ENCODE results near the gene CBLN3.

The CBLN3 gene

DNA sequence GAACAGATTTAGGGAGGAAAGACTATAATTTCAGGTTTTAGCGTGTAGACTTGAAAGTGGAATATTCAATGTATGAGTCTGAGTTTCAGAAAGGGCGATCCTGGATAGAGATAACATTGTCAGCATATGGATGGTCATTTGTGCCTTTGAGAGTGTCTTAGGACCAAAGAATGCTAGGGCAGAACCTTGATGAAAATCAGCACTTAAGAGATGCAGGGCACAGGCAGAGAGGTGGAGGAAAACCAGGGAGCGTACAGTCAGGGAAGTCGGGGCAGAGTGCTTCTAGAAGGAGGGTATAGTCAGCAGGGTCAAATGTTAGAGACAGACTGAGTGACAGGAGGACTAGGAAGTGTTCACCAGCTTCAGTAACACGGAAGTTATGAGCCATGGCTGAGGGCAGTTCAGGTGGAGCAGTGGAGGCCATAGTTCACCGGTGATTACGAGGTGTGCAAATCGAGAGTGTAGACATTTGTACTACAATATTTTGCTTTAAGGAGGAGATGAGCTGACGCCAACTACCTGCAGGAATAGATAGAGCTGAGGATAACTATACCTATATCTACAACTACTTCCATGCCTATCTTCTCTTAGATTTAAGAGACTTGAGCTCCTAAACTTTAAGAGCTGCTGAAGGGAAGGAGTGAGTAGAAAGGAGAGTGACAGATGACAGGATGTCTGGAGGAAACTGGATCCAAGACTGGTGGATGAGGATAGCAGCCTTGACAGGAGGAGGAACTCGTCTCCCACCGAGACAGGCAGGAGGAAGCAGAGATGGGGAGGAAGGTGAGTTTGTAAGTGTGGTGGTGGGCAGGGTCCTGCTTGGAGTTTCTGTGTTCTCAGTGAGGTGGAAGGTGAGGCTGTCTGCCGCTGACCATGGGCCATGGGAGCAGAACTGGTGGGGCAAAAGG is 6.5 kb downstream of the CBLN3 start:
- no peak for DNase-seq

DNA sequence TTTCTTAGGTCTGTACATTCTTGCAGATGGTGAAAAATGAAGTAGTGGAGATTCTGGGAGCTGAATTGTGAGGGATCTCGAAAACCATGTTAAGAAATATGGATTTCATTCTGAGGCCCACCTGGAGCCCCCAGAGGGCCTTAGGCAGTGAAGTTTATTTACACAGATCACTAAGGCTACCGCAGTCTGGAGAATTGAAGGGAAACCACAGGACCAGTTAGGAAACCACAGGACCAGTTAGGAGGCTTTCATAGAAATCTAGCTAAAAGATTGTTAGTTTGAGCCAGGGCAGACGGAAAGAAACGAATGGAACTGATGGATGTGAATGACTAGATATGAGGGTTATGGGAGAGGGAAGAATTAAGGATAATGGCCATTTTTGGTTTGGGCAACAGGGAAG is 7.2 kb downstream of the CBLN3 start:
- no peak for DNase-seq

DNA sequence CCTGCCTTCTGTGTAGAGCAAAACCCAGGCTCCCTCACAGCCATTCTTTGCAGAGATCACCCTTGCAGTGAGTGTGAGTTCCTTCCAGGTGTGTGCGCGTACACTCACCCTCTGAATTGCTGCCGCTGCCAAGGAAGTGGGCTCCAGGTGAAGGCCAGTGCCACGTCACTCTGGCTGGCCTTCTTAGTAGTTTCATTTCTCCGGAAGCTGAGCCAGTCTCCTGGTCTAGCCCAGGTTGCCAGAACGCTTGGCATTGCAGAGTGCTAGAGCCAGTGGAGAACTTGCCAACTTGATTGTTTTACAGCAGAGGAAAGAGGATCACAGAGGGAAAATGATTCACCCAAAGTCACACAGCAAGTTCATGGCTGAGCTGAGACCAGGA is 11.0 kb downstream of the CBLN3 start:
- no peak for DNase-seq

DNA sequence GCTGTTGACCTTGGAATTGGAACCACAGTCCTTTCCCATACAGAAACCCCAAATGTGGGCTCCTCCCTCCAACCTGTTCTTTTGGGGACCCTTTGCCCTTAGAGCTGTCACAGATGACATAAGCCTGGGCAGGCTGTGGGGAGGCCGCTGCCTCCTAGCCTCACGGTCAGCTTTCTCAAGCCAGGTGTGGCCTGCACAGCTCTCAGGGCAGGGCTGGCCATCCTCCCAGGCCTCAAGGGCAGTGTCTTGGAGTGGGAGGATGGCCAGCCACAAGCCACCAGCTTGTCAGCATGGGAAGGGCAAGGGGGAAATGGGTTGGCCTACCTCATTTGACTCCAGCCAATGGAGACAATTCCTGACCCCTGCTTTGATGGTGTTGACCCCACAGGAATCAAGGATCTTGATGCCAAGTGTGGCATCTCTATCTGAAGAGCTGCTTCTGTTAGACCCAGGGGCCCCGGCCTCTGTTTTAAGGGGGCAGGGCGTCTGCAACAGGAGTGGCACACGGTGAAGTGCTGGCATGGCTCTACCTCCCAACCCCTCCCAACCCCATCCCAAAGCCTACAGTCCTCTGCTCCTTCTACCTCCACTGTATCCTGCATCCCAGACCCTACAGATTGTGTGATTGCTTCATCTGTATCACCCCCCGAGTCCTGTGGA is 11.5 kb downstream of the CBLN3 start:
- DNase-seq = no peak

DNA sequence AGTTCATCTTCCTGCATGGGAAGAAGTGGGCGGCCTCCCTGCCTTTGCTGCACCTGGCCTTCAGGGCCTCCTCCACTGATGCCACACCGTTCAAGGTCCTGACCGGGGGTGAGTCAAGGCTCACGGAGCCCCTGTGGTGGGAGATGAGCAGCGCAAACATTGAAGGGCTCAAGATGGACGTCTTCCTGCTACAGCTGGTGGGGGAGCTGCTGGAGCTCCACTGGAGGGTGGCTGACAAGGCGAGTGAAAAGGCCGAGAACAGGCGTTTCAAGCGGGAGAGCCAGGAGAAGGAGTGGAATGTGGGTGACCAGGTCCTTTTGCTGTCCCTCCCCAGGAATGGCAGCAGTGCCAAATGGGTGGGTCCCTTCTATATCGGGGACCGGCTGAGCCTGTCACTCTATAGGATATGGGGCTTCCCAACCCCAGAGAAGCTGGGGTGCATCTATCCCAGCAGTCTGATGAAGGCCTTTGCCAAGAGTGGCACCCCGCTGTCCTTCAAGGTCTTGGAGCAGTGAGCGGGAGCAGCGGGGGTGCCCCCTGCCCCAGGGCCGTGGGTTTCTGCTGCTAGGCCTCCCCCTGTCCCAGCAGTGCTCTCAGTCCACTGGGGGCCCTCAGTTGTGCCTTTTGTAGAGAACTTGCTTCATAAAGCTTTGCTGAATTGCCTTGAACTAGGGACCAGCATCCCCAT is 12.4 kb downstream of the CBLN3 start:
- no peak for DNase-seq

DNA sequence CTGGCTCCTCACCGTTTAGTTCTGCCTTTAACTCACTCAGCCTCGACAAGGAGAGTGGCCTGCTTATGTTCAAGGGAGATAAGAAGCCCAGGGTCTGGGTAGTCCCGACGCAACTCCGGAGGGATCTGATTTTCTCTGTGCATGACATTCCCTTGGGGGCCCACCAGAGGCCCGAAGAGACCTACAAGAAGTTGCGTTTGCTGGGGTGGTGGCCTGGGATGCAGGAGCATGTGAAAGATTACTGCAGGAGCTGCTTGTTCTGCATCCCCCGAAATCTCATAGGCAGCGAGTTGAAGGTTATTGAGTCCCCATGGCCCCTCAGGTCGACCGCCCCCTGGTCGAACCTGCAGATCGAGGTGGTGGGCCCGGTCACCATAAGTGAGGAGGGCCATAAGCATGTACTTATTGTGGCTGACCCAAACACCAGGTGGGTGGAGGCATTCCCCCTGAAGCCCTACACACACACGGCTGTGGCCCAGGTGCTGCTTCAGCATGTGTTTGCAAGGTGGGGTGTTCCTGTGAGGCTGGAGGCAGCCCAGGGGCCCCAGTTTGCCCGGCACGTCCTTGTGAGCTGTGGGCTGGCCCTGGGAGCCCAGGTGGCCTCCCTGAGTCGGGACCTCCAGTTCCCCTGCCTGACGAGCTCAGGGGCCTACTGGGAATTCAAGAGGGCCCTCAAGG is 13.1 kb downstream of the CBLN3 start:
- no peak for DNase-seq

DNA sequence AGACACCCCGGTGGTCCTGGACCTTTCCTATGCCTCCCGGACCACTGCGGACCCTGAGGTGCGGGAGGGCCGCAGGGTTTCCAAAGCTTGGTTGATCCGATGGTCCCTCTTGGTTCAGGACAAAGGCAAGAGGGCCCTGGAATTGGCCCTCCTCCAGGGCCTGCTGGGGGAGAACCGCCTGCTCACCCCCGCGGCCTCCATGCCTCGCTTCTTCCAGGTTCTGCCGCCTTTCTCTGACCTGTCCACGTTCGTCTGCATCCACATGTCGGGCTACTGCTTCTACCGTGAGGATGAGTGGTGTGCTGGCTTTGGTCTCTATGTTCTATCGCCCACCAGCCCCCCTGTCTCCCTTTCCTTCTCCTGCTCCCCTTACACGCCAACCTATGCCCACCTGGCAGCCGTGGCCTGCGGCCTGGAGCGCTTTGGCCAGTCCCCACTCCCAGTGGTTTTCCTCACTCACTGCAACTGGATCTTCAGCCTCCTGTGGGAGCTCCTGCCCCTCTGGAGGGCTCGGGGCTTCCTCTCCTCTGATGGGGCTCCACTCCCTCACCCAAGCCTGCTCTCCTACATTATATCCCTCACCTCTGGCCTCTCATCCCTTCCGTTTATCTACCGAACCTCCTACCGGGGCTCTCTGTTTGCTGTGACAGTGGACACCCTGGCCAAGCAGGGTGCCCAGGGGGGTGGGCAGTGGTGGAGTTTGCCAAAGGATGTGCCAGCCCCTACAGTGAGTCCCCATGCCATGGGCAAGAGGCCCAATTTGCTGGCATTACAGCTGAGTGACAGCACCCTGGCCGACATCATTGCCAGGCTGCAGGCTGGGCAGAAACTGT is 13.8 kb downstream of the CBLN3 start:
- no peak for DNase-seq

DNA sequence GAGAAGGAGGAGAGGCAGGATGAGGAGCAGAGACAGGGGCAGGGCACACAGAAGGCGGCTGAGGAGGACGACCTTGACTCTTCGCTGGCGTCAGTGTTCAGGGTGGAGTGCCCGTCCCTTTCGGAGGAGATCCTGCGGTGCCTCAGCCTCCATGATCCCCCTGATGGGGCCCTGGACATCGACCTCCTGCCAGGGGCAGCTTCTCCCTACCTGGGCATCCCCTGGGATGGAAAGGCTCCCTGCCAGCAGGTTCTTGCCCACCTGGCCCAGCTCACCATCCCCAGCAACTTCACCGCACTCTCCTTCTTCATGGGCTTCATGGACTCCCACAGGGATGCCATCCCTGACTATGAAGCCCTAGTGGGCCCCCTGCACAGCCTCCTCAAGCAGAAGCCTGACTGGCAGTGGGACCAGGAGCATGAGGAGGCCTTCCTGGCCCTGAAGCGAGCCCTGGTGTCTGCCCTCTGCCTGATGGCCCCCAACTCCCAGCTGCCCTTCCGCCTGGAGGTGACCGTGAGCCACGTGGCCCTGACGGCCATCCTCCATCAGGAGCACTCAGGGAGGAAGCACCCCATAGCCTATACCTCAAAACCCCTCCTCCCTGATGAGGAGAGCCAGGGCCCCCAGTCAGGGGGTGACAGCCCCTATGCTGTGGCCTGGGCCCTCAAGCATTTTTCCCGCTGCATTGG is 14.6 kb downstream of the CBLN3 start:
- no peak for DNase-seq

DNA sequence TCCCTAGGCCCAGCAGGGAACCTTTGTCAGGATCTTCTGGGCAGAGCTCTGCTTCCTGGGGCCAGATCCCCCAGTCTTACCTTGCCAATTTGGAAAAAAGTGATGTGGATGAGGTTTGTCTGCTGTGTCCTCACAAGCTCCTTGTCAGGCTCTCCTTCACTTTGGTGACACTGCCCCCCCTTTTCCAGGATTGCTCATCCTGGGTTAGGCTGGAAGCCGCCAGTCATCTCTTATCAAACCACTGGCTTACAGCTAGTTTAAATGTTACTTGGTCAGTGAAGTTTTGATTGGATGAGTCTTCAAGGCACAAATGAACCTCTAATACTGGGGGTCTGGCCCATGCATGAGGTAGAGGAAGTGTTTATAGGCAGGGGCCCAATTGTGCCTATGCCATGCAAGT is 15.4 kb downstream of the CBLN3 start:
- DNase-seq = no peak

DNA sequence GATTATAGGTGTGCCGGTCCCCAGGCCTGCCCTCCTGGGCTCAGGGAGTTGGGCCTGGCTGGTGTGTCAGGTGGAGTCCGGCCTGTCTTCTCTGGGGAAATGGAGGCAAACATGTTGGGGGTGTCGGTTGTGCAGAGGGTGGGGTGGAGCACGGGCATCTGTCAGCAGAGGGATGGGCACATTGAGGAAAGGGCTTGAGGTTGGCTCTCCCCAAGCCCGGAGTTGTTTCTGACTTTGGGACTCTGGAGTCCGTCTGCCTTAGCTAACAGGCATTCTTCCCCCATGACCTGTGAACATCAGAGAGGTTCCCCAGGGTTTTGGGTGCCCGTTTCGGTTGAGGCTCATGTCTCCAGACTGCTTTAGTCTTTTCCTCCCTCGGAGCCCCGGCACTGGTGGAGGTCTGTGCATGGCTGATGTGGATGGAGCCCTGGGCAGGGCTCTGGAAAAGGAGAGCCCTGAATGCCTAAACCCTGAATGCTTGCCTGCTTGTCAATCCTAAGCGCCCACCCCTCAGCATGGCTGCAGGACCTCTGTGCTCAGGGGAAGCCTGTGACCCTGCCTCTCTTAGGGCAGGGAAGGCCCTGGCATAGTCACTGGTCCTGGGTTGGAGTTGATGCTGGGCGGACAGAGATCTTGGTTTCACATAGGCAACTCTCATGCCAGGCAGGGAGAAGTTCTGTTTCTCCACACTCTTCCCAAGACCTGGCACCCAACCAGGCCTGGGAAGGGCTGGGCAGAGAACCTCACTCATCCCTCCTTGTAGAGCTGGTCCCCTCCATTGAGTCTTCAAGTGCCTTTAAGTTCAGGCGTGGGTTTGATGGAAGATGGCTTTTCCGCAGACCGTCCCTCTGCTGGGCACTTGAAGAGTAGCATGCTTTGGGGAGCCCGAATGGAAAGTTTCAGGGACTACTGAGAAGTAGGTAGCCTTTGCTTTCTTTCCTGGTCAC is 17.8 kb downstream of the CBLN3 start:
- no peak for DNase-seq

DNA sequence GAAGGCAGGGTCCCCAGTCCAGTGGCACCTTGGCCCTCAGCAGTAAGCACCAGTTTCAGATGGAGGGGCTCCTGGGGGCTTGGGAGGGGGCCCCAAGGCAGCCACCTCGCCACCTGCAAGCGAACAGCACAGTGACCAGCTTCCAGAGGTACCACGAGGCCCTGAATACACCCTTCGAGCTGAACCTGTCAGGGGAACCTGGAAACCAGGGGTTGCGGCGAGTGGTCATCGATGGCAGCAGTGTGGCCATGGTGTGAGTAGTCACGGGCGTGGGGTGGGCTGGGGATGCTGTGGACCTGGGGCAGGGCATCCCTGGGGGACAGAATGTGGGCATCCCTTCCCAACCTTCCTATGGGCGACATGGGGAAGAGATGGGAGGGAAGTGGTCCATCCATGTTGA is 19.5 kb downstream of the CBLN3 start:
- no peak for DNase-seq

DNA sequence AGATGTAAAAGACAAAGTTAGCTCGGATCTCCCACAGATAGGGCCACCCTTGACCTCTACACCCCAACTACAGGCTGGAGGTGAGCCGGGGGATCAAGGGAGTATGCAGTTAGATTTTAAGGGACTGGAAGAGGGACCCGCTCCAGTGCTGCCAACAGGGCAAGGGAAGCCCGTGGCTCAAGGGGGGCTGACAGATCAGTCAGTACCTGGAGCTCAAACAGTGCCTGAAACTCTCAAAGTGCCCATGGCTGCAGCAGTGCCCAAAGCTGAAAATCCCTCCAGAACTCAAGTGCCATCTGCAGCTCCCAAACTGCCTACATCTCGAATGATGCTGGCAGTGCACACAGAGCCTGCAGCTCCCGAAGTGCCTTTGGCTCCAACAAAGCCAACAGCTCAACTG is 20.3 kb downstream of the CBLN3 start:
- no peak for DNase-seq

DNA sequence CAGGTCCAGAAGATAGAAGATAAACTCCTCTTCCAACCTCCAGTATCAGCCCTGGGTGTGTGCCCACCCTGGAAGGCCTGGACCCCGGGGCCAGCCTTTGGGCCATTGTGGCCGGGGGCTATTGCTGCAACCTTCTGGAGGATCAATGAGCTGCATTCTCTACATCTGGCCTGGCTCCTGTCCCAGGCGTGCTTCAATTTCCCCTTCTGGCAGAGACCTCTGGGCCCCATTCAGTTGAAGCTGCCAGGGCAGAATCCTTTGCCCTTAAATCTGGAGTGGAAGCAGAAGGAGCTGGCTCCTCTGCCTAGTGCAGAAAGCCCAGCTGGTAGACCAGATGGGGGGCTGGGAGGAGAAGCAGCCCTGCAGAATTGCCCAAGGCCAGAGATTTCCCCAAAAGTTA is 20.7 kb downstream of the CBLN3 start:
- no peak for DNase-seq

DNA sequence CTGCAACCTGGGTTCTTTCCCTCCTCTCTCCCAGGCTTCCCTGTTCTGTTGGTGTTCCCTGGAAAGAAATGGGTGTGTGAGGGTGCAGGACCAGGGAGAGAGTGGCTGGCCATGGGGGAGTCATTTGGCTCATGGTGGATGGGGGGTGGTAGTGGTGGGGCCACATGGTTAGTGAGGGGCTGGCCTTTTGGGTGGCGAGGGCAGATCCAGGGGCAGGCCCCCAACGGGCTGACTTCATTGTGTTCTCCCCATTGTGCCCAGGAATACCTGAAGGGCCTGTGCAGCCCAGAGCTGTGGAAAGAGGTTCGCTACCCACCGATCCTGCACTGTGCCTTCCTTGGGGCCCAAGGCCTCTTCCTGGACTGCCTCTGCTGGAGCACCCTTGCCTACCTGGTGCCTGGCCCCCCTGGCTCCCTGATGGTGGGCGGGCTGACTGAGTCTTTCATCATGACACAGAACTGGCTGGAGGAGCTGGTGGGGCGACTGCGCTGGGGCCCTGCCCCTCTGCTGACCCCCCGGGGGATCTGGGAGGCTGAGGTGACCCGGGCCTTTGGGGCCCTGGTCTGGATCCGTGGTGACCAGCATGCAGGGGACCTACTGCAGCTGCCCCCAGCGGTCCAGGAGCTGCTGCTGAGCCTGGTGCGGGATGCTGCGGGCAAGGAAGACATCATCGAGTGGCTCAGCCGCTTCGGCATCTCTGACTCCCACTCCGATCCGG is 21.7 kb downstream of the CBLN3 start:
- no peak for DNase-seq

DNA sequence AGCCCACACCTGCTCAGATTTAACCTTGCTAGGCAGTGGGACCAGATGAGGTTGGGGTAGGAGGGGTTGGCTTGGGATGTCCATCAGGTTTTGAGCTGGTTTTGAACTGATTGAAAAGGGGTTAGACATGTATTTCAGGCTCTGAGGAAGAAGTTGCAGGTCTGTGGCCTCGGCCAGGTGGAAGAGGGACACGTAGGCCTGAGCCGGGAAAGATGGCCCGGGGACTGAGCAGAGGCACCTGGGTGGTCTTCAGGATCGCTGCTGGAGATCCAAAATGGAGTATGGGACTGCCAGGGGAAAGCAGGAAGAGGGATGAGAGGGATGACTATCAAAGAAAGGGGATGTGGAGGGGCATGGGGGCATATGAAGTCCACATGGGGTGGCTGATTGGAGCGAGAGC is 23.1 kb downstream of the CBLN3 start:
- DNase-seq = no peak

DNA sequence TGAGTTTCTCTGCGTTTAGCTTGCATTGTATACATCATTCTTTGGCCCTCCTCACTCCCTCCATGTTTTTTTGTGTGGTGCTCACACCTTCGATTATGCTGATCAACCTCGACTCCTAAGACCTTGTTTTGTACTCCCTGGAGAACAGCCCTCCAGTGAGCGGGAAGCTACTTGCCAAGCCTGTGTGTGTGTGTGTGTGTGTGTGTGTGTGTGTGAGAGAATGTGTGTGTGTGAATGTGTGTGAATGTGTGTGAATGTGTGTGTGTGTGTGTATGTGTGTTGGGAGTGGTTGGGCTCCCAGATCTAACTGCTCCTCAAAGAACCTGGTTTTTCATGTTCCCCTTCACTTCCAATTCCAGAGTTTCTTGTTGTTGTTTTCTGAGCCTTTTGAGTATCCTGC is 24.7 kb downstream of the CBLN3 start:
- DNase-seq = no peak

DNA sequence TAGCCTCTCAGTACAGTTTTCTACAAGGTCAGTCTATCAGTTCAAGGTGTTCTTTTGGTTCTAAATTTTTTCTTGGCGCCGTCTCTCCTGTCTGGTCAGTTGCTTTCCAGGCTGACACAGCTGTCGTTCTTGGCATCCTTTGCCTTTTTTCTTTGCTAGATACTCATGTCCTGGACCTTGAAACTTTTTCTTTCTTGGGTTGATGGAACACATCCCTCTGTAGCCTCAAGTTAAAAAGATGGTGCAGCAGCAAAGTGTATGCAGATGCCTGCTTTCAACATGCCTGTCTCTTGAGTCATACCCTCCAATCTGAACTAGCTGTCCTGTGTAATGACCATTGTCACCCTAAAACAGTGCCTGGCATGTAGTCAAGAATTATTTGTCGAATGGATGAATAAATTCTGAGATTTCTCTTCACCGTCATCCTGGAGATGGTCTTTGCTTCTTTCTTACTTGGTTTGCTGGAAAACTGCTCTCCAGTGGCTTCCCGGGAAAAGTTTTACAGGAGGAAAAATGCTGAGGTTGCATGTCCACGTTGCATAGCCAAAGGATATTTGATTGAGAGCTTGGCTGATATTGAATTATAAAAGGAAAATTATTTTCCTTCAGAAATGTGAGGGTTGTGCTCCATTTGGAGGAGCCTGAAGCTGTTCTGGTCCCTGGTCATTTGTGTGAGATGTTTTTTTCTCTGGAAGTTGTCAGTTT is 26.0 kb downstream of the CBLN3 start:
- DNase-seq = no peak

DNA sequence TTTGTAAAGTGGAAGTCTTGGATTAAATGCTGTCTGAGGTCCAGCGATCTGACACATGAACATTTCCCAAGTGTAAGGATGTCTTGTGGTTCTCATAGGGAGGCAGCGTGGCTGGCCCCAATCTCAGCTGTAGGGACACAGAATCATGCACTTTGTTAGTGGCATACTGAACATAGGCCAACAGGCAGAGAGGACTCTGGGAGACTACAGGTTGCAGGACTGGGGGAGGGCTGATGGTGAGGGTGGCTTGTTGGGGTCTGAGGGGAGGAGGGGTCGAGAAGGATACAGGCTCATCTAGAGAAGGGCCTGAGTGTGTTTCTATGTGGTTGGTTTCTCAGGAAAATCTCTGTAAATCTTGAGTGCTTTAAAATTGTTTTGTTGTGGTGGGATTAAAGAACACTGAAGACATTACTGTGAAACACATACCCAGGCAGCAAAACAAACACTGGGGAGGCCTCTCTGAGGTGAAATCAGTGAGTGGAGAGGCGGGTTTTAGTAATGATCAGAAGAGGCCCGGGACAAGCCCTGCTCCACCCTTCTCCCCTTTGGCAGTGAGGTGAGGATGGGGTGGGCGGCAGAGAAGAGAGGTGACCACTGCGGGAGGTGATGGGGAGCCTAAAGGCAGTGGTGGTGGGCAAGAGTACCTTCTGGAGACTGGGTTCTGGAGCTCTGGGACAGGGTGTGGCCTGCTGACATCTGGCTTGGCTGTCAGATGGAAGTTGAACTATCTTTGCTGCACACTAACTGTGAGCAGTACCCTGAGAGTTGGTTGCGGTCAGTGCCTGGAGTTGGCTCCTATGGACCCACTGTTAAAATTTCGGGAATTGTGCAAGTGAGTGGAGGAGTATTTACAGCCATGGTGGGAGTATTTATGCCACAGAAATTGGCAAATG is 27.4 kb downstream of the CBLN3 start:
- DNase-seq = no peak
